ENCODE results near the gene RAPGEF2. TPM values are rescaled to one million over a fixed set of nuclear protein-coding genes. Genes with fewer than 3 reads are reported as not detected.
"Not testable (repeated sequence)": the region's sequence is repeated elsewhere in the genome, so short reads cannot be mapped to it uniquely, and the experiment has no call there.

Gene RAPGEF2
- total and polyA plus RNA-seq, 2 experiments from 2014 or later, result 17.3 to 96.0 TPM

DNA sequence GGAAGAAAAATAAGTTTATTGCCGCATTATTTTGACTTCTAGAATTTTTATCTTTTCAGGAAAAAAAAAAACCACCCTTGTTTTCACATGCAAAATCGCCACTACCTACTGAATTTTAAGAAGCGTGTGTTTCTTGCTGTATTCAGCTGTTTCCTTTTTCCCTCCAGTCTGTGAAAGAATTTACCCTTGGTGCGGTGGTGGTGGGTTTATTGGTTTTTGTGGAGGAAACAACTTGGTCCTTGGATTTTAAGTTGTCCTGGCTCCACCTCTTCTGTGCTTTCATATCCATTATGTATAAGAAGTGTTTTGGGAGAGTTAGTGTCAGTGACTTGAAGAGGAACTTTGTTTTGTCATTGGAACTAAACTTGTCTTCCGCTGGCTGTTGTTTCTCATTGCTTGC, 8.1 kb downstream of the RAPGEF2 start:
- Histone ChIP-seq H3K9me3 (ENCODE audit: low read depth) (no peaks in the 10 kb centered on the region), H3K4me1 (ENCODE audit: low read depth) (peaks cover 21% of the 10 kb centered on the region), H3K27me3 (no peaks in the 10 kb centered on the region), H3K27ac (no peak overlapping the region), H3K4me3 (no peak overlapping the region), H3K36me3 (no peaks in the 10 kb centered on the region)
- no peak for DNase-seq (ENCODE audit: low read depth in 1 of 2, low spot score in 1 of 2)
- no peak for TF ChIP-seq CTCF (IDR thresholded peaks at IDR 0.05; ENCODE audit: low read depth, low read length)

DNA sequence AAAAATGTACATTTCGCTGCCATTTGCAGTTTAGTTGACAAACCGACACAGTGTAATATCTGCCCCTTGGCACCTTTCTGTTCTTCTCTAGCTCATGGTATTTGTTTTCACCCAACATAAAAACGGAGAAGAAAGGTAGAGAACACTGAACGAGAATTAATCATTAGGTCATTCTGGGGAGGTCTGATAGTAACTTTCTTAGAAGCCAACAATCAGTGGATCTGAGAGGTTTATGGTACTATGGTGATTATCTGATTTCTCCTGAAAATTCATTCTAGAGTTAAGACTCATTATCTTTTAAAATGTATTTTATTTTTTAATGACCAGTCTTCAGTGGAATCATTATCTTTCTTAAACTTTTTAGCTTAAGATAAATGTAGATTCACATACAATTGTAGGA, 8.5 kb downstream of the RAPGEF2 start:
- Histone ChIP-seq H3K36me3 (no peaks in the 10 kb centered on the region), H3K27ac (no peak overlapping the region), H3K4me1 (ENCODE audit: low read depth) (peaks cover 16% of the 10 kb centered on the region), H3K9me3 (ENCODE audit: low read depth) (no peaks in the 10 kb centered on the region), H3K4me3 (no peak overlapping the region), H3K27me3 (no peaks in the 10 kb centered on the region)
- no peak for TF ChIP-seq CTCF (IDR thresholded peaks at IDR 0.05; ENCODE audit: low read depth, low read length)
- no peak for DNase-seq (ENCODE audit: low read depth in 1 of 2, low spot score in 1 of 2)

GRCh38 chr4:159113366-159113765, 10.5 kb downstream of the RAPGEF2 start:
- not testable (repeated sequence) for H3K27ac ChIP-seq; H3K9me3 ChIP-seq (ENCODE audit: low read depth); H3K27me3 ChIP-seq; H3K4me1 ChIP-seq (ENCODE audit: low read depth); H3K36me3 ChIP-seq; DNase-seq (ENCODE audit: low read depth in 1 of 2, low spot score in 1 of 2); H3K4me3 ChIP-seq

DNA sequence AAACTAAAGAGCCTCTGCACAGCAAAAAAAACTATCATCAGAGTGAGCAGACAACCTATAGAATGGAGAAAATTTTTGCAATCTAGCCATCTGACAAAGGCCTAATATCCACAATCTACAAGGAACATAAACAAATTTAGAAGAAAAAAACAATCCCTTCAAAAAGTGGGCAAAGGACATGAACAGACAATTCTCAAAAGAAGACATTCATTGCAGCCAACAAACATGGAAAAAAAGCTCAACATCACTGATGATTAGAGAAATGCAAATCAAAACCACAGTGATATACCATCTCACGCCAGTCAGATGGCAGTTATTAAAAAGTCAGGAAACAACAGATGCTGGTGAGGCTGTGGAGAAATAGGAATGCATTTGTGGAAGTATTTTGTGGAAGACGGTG, 13.2 kb downstream of the RAPGEF2 start:
- H3K27ac ChIP-seq; H3K27me3 ChIP-seq; H3K4me1 ChIP-seq (ENCODE audit: low read depth); H3K9me3 ChIP-seq (ENCODE audit: low read depth); H3K4me3 ChIP-seq; H3K36me3 ChIP-seq; DNase-seq (ENCODE audit: low read depth in 1 of 2, low spot score in 1 of 2): not testable (repeated sequence)

DNA sequence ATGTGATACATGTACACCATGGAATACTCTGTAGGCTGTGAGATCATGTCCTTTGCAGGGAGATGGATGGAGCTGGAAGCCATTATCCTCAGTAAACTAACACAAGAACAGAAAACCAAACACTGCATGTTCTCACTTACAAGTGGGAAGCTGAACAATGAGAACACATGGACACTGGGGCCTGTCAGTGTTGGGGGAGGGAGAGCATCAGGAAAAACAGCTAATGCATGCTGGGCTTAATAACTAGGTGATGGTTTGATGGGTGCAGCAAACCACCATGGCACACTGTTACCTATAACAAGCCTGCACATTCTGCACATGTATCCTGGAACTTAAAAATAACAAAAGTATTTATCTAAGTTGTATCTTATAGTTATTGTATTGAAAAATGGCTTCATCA, 13.8 kb downstream of the RAPGEF2 start:
- H3K36me3 ChIP-seq; H3K9me3 ChIP-seq (ENCODE audit: low read depth); H3K27ac ChIP-seq; H3K4me3 ChIP-seq; H3K27me3 ChIP-seq; DNase-seq (ENCODE audit: low read depth in 1 of 2, low spot score in 1 of 2); H3K4me1 ChIP-seq (ENCODE audit: low read depth): not testable (repeated sequence)

- no peaks in the 10 kb centered on the region for H3K9me3 ChIP-seq (ENCODE audit: low read depth)
- no peaks in the 10 kb centered on the region for H3K4me1 ChIP-seq (ENCODE audit: low read depth)
- H3K27me3 ChIP-seq, result no peaks in the 10 kb centered on the region
- no peaks in the 10 kb centered on the region for H3K36me3 ChIP-seq
- no peak overlapping the region for H3K27ac ChIP-seq
- no peak for TF ChIP-seq CTCF (IDR thresholded peaks at IDR 0.05; ENCODE audit: low read depth, low read length)
- H3K4me3 ChIP-seq, result no peak overlapping the region
- no peak for DNase-seq (ENCODE audit: low read depth in 1 of 2, low spot score in 1 of 2)
Measured at GRCh38 chr4:159117564-159117963, 14.7 kb downstream of the RAPGEF2 start.

GRCh38 chr4:159117968-159118367, 15.1 kb downstream of the RAPGEF2 start:
- no peak overlapping the region for H3K27ac ChIP-seq

More at GRCh38 chr4:159117968-159118367, 15.1 kb downstream of the RAPGEF2 start:
- Histone ChIP-seq H3K36me3 (no peaks in the 10 kb centered on the region), H3K9me3 (ENCODE audit: low read depth) (no peaks in the 10 kb centered on the region), H3K4me3 (no peak overlapping the region), H3K4me1 (ENCODE audit: low read depth) (no peaks in the 10 kb centered on the region), H3K27me3 (no peaks in the 10 kb centered on the region)
- DNase-seq (ENCODE audit: low read depth in 1 of 2, low spot score in 1 of 2), result no peak
- no peak for TF ChIP-seq CTCF (IDR thresholded peaks at IDR 0.05; ENCODE audit: low read depth, low read length)
